ENCODE data around the gene BHLHE40.

The BHLHE40 gene

GRCh38 chr3:4950351-4950784 lies 28.9 kb upstream of the BHLHE40 start:
- DNase-seq (ENCODE audit: low spot score), result no peak
- TF ChIP-seq CTCF (IDR thresholded peaks at IDR 0.05; ENCODE audit: extremely low read depth, missing control alignments), result no peak

- DNase-seq (ENCODE audit: low spot score), result no peak
- no peak for TF ChIP-seq CTCF (IDR thresholded peaks at IDR 0.05; ENCODE audit: extremely low read depth, missing control alignments)
Observed at GRCh38 chr3:4950948-4951347, 28.3 kb upstream of the BHLHE40 start.

GRCh38 chr3:4953119-4953518 lies 26.1 kb upstream of the BHLHE40 start:
- no peak for DNase-seq (ENCODE audit: low spot score)
- TF ChIP-seq CTCF (IDR thresholded peaks at IDR 0.05; ENCODE audit: extremely low read depth, missing control alignments), result no peak

- no peak for TF ChIP-seq CTCF (IDR thresholded peaks at IDR 0.05; ENCODE audit: extremely low read depth, missing control alignments)
- DNase-seq (ENCODE audit: low spot score), result no peak
Observed at GRCh38 chr3:4954256-4955000, 24.8 kb upstream of the BHLHE40 start.

- no peak for TF ChIP-seq CTCF (IDR thresholded peaks at IDR 0.05; ENCODE audit: extremely low read depth, missing control alignments)
- no peak for DNase-seq (ENCODE audit: low spot score)
Observed at GRCh38 chr3:4956099-4956498, 23.1 kb upstream of the BHLHE40 start.

- TF ChIP-seq CTCF (IDR thresholded peaks at IDR 0.05; ENCODE audit: extremely low read depth, missing control alignments), result no peak
- no peak for DNase-seq (ENCODE audit: low spot score)
Observed at GRCh38 chr3:4956738-4957137, 22.5 kb upstream of the BHLHE40 start.

- no peak for DNase-seq (ENCODE audit: low spot score)
- TF ChIP-seq CTCF (IDR thresholded peaks at IDR 0.05; ENCODE audit: extremely low read depth, missing control alignments), result no peak
Observed at GRCh38 chr3:4957978-4958377, 21.3 kb upstream of the BHLHE40 start.
